ENCODE measurements around the gene EPX. TPM values are rescaled to one million over a fixed set of nuclear protein-coding genes. Genes with fewer than 3 reads are reported as not detected.

The EPX gene
- polyA plus RNA-seq, 2 of the 4 experiments (the other 2 are of a cell fraction): not detected

DNA sequence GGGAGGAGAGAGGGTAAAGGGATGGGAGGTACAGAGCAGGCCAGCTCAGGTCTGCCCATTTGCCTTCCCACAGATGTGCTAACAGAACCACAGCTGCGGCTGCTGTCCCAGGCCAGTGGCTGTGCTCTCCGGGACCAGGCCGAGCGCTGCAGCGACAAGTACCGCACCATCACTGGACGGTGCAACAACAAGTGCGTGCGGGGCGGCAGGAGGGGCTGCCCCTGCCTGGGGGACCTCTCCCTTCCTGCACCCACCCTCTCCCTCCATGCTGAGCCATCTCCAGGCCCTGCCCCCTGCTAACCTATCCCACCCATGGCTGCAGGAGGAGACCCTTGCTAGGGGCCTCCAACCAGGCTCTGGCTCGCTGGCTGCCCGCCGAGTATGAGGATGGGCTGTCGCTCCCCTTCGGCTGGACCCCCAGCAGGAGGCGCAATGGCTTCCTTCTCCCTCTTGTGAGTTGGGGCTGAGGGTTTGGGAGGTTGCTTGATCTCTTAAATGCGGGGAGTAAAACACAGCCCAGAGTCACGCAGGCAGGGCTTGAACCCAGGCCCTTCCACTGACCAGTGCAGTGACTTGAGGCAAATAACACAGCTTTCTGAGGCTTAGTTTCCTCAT is 1.2 kb downstream of the EPX start (continued):
- TF ChIP-seq, protein P1, sequence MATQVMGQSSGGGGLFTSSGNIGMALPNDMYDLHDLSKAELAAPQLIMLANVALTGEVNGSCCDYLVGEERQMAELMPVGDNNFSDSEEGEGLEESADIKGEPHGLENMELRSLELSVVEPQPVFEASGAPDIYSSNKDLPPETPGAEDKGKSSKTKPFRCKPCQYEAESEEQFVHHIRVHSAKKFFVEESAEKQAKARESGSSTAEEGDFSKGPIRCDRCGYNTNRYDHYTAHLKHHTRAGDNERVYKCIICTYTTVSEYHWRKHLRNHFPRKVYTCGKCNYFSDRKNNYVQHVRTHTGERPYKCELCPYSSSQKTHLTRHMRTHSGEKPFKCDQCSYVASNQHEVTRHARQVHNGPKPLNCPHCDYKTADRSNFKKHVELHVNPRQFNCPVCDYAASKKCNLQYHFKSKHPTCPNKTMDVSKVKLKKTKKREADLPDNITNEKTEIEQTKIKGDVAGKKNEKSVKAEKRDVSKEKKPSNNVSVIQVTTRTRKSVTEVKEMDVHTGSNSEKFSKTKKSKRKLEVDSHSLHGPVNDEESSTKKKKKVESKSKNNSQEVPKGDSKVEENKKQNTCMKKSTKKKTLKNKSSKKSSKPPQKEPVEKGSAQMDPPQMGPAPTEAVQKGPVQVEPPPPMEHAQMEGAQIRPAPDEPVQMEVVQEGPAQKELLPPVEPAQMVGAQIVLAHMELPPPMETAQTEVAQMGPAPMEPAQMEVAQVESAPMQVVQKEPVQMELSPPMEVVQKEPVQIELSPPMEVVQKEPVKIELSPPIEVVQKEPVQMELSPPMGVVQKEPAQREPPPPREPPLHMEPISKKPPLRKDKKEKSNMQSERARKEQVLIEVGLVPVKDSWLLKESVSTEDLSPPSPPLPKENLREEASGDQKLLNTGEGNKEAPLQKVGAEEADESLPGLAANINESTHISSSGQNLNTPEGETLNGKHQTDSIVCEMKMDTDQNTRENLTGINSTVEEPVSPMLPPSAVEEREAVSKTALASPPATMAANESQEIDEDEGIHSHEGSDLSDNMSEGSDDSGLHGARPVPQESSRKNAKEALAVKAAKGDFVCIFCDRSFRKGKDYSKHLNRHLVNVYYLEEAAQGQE (IDR thresholded peaks at IDR 0.05): no peak
- TF ChIP-seq HEYL (CRISPR knock-in tag; IDR thresholded peaks at IDR 0.05): no peak
- TF ChIP-seq GATA3 (IDR thresholded peaks at IDR 0.05; ENCODE audit: borderline replicate concordance): no peak
- TF ChIP-seq FOSL2 (IDR thresholded peaks at IDR 0.05): no peak
- TF ChIP-seq FOSL2 (CRISPR knock-in tag; IDR thresholded peaks at IDR 0.05): no peak
- TF ChIP-seq EHMT2 (IDR thresholded peaks at IDR 0.05; ENCODE audit: low read depth): no peak
- TF ChIP-seq, protein P2, sequence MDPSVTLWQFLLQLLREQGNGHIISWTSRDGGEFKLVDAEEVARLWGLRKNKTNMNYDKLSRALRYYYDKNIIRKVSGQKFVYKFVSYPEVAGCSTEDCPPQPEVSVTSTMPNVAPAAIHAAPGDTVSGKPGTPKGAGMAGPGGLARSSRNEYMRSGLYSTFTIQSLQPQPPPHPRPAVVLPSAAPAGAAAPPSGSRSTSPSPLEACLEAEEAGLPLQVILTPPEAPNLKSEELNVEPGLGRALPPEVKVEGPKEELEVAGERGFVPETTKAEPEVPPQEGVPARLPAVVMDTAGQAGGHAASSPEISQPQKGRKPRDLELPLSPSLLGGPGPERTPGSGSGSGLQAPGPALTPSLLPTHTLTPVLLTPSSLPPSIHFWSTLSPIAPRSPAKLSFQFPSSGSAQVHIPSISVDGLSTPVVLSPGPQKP (IDR thresholded peaks at IDR 0.05; ENCODE audit: low read depth, low read length): no peak
- TF ChIP-seq ZFP36 (IDR thresholded peaks at IDR 0.05; ENCODE audit: borderline replicate concordance, partially characterized antibody): no peak

DNA sequence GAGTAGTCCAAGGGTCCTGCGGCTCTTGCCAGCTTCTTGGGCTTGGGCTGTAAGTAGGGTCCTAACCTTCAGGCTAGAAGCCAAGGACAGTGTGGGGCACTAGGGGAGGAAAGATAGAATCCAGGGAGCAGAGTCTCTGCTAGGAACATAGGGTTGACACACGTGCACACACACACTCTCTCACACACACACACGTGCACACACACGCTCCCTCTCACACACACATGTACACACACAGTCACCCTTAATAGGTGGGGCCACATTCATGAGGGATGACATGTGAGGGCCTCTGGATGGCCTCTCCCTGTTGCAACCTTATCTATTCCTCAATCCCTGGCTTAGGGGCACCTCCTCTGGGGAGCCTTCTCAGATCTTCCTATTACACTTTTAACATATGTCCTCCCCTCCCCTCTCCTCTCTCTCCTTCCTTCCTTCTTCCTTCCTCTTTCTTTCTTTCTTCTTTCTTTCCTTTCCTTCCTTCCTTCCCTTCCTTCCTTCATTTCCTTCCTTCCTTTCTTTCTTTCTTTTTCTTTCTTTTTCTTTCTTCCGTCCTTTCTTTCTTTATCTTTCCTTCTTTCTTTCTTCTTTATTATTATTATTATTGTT is 3.1 kb downstream of the EPX start:
- Histone ChIP-seq H3K4me3 (no peak overlapping the region), H3K27ac (no peak overlapping the region), H3K9me3 (no peaks in the 10 kb centered on the region), H3K4me1 (0 out of 3 replicates have a peak, but pooled peaks cover 3% of the 10 kb centered on the region), H3K4me2 (no peak overlapping the region)
- FAIRE-seq: no peak
- no peak for TF ChIP-seq NPAS2 (CRISPR knock-in tag; IDR thresholded peaks at IDR 0.05; ENCODE audit: borderline replicate concordance)
- TF ChIP-seq MAZ (IDR thresholded peaks at IDR 0.05; ENCODE audit: borderline replicate concordance, low read depth, low read length): no peak
- no peak for TF ChIP-seq RARB (CRISPR knock-in tag; IDR thresholded peaks at IDR 0.05)
- TF ChIP-seq, protein P3, sequence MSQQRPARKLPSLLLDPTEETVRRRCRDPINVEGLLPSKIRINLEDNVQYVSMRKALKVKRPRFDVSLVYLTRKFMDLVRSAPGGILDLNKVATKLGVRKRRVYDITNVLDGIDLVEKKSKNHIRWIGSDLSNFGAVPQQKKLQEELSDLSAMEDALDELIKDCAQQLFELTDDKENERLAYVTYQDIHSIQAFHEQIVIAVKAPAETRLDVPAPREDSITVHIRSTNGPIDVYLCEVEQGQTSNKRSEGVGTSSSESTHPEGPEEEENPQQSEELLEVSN (IDR thresholded peaks at IDR 0.05; ENCODE audit: borderline replicate concordance, low read depth): no peak
- TF ChIP-seq POLR2AphosphoS2 (conservative IDR thresholded peaks at IDR 0.05; ENCODE audit: low read length): no peak
- no peak for TF ChIP-seq EHF (CRISPR knock-in tag; IDR thresholded peaks at IDR 0.05)
- no peak for TF ChIP-seq RAD21 (conservative IDR thresholded peaks at IDR 0.05 in 1 of 2, IDR thresholded peaks at IDR 0.05 in 1 of 2)
- TF ChIP-seq NFE2L2 (conservative IDR thresholded peaks at IDR 0.05; ENCODE audit: low read length): no peak
- ChIA-PET CTCF (interaction anchor here (0.6 to 2.5 kb wide), 6 partner anchors 10 to 54 kb away, joined by 3 to 8 read pairs (median 4); partner anchors contain the start of gene MKS1), POLR2A (no interaction called here)
- ATAC-seq: no peak
- 42% methylated on average over 5 of the region's 5 CpGs for WGBS (ENCODE audit: missing lambda C conversion rate)
- DNase-seq (ENCODE audit: low read depth in 1 of 2, low spot score in 1 of 2): no peak

DNA sequence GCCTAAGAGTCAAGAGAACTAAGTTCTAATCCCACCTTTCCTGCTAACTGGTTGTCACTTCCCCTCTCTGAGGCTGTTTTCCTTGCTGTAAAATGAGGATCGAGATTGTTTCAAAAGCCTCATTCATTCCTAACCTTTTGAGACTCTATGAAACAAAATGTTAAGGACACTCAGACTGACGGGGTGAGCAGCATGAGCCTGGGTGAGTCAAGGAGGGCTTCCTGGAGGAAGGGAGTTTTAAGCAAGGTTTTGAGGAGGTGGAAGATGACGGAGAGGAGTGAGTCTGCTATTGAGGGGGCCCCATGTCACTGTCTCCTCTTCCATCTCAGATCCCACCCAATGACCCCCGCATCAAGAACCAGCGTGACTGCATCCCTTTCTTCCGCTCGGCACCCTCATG is 4.1 kb downstream of the EPX start:
- FAIRE-seq: no peak
- WGBS (ENCODE audit: missing lambda C conversion rate): 46% methylated on average over 7 of the region's 7 CpGs
- CTCF ChIA-PET: interaction anchor here (0.6 to 1.1 kb wide), 2 partner anchors 24 to 40 kb away, joined by 3 read pairs; no protein-coding TSS in a partner anchor

More for the DNA sequence above, 4.1 kb downstream of the EPX start:
- H3K4me3 ChIP-seq: no peak overlapping the region
- ATAC-seq: no peak
- H3K27ac ChIP-seq: no peak overlapping the region
- POLR2A ChIA-PET: no interaction called here
- no peak overlapping the region for H3K4me2 ChIP-seq
- no peaks in the 10 kb centered on the region for H3K9me3 ChIP-seq
- no peaks in the 10 kb centered on the region for H3K4me1 ChIP-seq
- TF ChIP-seq, protein P1 (IDR thresholded peaks at IDR 0.05): no peak
- no peak for TF ChIP-seq HEYL (CRISPR knock-in tag; IDR thresholded peaks at IDR 0.05)
- no peak for TF ChIP-seq HOXB5 (CRISPR knock-in tag; IDR thresholded peaks at IDR 0.05)
- TF ChIP-seq ZFP36 (IDR thresholded peaks at IDR 0.05; ENCODE audit: borderline replicate concordance, partially characterized antibody): peak; percentile 65
- DNase-seq (ENCODE audit: low read depth in 1 of 2, low spot score in 1 of 2): no peak
